GM21390 (cell line): ENCODE measurements around the gene PLAU.
"Not testable (repeated sequence)": the region's sequence is repeated elsewhere in the genome, so short reads cannot be mapped to it uniquely, and the experiment has no call there.

ENCODE experiments used
- ATAC-seq: cut with Tn5 transposase; IDR thresholded peaks from one replicate; pipeline ENCODE4 v1.9.1; 2021; ENCODE audit not compliant: unreplicated experiment

Gene PLAU

DNA sequence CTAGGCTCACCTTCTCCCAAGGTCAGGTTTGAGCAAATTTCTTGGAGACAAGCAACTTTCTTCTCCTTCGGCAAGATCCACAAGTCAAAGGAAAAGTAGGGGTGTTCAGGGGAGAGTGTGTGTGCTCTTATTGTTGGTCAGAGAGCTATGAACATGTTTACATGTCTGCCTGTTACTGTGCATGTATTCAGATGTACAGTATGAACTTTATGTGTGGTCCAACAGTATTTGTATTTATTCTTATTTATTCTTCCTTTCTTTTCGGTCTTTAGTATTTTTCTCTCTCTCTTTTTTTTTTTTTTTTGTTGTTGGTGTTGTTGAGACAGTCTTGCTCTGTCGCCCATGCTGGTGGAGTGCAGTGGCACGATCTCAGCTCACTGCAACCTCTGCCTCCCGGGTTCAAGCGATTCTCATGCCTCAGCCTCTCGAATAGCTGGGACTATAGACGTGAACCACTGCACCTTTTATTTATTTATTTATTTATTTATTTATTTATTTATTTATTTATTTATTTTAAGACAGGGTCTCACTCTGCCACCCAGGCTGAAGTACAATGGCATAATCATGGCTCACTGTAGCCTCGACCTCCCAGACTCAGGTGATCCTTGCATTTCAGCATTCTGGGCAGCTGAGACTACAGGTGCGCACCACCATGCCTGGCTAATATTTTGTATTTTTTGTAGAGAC, 38.2 kb downstream of the PLAU start:
- ATAC-seq = no peak

DNA sequence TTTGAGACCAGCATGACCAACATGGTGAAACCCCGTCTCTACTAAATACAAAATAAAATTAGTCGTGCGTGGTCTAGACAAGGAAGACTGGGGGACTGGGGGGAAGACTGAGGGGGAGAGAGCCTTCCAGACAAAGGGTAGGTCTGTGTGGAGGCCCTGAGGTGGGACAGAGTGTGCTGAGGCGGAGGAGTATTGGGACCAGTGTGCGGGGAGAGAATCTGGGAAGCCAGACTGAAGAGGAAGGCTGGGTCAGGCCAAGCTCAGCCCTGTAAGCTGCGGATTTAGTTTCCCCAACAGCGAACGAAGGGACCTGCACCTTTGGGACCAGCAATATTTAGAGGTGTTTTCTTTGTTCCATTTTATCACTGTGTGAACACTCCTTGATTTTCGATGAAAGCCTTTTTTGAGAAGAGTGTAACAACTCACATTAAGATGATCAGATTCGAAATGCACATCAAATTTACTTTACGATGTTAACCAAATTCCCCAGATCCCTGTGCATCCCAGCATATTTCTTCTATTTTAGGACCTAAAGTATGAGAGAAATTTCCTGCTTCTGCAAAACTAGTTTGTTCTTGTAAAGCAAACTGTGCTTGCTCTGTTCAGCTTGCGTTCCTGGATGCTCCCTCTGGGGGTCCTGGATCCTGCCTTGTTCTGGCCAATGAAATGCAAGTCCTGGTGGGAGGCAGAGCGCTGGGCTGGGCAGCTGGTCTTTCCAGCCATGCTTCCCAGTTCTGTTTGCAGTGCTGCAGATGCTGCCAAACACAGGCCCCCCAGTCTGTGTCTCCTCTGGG, 39.4 kb downstream of the PLAU start:
- no peak for ATAC-seq

DNA sequence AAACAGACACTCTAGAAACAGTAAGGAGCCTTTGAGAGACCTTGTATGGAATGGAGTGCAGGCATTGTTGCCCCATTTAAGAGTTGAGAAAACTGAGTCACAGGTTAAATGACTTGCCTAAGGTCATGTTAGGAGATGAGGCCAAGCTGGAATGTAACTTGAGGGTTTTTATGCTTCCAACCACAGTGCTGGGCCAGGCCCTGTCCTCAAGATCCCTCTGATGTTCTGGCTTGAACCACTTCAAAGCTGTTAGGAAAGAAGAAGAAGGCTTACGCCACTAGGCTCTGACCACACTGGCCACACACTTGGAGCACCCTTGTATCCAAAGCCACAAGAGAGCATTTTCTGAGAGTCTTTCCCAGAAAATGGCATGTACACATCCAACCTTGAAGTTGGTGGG, 42.7 kb downstream of the PLAU start:
- no peak for ATAC-seq

GRCh38 chr10:73954737-73955136, 43.8 kb downstream of the PLAU start:
- no peak for ATAC-seq

- no peak for ATAC-seq
Measured at GRCh38 chr10:73955719-73956118, 44.8 kb downstream of the PLAU start.

GRCh38 chr10:73956476-73957359, 45.8 kb downstream of the PLAU start:
- ATAC-seq = peak; percentile 35

- ATAC-seq = peak; percentile 43
Measured at GRCh38 chr10:73959484-73960243, 48.7 kb downstream of the PLAU start.

DNA sequence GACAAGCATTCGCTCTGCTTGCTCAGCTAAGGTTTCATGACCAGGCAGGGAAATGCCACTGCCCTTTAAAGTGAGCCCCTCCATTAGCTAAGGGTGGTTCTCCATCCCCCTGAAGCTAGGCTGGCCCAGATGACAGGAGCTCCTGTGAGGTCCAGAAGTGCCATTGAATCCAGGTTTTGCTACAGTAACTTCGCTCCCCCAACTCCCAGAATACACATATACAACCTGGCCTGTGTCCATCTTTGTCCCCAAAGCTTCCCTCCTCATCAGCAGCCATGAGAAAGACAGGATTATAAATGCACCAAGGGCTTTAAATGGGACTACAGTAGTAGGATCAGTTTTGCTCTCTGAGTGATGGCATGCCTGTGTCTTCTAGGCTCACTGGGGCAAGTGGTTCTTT, 51.5 kb downstream of the PLAU start:
- ATAC-seq = no peak

DNA sequence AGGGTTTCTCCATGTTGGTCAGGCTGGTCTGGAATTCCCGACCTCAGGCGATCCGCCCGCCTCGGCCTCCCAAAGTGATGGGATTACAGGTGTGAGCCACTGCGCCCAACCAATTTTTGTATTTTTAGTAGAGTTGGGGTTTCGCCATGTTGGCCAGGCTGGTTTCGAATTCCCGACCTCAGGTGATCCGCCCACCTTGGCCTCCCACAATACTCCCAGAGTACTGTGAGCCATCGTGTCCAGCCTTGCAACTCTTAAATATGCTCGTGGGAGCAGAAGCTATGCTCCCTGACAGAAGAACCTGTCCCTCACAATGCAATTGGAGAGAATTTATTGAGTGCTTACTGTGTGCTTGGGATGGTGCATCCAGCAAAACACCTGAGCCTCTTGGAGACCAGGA, 52.6 kb downstream of the PLAU start:
- ATAC-seq = not testable (repeated sequence)

DNA sequence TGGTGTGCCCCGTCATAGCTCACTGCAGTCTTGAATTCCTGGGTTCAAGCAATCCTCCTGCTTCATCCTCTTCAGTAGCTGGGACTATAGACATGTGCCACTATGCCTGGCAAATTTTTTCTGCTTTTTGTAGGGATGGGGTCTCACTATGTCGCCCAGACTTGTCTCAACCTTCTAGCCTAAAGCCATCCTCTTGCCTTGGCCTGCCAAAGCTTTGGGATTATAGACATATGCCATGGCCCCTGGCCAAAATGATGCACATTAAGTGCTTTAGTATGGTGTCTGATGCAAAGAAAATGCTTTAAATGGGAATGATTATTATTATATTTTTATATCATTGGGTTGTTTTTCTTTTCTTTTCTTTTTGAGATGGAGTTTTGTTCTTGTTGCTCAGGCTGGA, 53.8 kb downstream of the PLAU start:
- ATAC-seq = no peak

DNA sequence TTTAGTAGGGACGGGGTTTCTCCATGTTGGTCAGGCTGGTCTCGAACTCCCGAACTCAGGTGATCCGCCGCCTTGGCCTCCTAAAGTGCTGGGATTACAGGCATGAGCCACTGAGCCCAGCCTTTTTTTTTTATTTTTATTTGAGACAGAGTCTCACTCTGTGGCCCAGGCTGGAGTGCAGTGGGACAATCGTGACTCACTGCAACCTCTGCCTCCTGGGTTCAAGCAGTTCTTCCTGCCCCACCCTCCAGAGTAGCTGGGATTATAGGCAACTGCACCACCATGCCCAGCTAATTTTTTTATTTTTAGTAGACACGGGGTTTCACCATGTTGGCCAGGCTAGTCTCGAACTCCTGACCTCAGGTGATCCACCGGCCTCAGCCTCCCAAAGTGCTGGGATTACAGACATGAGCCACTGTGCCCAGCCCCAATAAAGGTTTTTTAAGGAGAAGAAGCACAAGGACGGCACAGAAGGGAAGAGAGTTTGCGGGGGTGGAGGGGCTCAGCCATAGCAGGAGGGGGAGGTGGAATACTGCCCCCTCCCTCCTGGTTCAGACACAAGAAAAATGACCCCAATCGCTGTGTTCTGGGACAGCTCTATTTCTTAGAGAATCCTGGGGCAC, 54.4 kb downstream of the PLAU start:
- ATAC-seq = not testable (repeated sequence)

DNA sequence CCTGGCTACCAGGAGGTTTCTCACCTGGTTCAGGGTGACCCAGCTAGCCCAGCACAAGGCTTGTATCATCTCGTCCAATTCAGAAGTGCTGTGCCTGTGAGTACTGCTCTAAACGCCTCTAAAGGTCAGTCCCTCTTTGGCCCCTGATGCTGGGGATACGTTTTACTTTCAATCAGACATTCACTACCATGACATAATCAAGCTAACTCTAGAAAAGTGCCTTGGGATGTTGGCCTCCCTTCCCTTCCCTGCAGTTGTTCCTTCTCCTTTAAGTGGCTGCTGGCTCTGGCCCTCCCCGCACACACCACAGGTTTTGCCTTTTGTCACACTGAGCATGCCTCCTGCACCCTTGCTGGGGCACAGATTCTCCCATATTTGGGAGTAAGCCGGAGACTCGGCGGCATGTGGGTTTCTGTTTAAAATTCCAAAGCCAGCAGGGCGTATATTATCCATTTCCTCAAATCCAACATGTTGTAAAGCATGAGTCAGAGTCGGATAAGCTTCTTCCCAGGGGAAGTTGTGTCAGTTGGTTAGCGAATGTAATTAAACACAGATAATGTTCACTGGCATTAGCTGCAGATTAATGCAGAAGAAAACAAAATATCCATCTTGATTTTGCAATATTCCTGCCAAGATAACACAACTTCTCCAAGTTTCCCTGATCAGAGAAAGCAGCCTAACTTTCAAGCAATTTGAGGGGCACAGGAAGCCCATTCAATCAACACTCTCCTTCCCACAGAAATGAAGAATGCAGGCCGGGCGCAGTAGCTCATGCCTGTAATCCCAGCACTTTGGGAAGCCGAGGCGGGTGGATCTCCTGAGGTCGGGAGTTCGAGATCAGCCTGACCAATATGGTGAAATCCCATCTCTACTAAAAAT, 55.2 kb downstream of the PLAU start:
- no peak for ATAC-seq

DNA sequence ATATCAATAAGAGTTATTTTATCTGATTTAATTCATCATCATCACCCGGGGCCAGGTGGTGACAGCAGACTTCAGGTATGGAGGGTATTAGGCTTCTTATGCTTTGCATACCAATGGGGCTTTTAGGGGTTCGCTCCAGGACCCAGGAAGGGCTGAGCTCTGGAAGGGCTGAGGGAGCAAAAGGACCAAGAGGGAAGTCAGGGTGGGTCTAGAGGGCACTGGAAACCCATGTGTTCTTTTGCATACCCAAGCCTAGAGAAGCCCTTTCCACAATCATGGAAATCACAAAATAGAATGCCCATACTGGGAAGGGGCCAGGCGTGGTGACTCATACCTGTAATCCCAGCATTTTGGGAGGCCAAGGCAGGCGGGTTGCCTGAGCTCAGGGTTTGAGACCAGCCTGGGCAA, 56.1 kb downstream of the PLAU start:
- ATAC-seq = no peak
